Neural cell (in vitro differentiated cells): Measurements from ENCODE around the gene TMEM174. TPM values are rescaled to one million over a fixed set of nuclear protein-coding genes. Genes with fewer than 3 reads are reported as not detected.

ENCODE experiments used
- H2AFZ ChIP-seq: fragments of 200-600, 300-800 bp; sonication (generic), shearing (Covaris generic); 2 replicates; pipeline ENCODE4 v1.6.0; 2014; ENCODE audit warnings: low read depth, mild to moderate bottlenecking, antibody characterized with exemption, low read length, moderate library complexity
- H3F3A ChIP-seq: fragments of 200-600 bp; shearing (Covaris generic); 2 replicates; pipeline ENCODE4 v1.6.1; 2016; ENCODE audit warnings: mild to moderate bottlenecking, moderate library complexity, mixed read lengths, antibody characterized with exemption, low read length; ENCODE audit not compliant: insufficient read depth, poor library complexity, severe bottlenecking
- H3K27ac ChIP-seq: fragments of 200-600, 300-800 bp; sonication (generic), shearing (Covaris generic); 2 replicates; pipeline ENCODE4 v1.5.1; 2014; ENCODE audit warnings: mild to moderate bottlenecking, low read length, moderate library complexity
- H3K27me3 ChIP-seq: fragments of 300-800, 200-600 bp; sonication (generic), shearing (Covaris generic); 2 replicates; pipeline ENCODE4 v1.6.0; 2014; ENCODE audit warnings: mild to moderate bottlenecking, low read depth, low read length, moderate library complexity; ENCODE audit not compliant: insufficient read depth
- H3K36me3 ChIP-seq: fragments of 300-800, 200-600 bp; sonication (generic), shearing (Covaris generic); 2 replicates; pipeline ENCODE4 v1.5.1; 2014; ENCODE audit warnings: mild to moderate bottlenecking, antibody characterized with exemption, low read length, moderate library complexity; ENCODE audit not compliant: insufficient read depth
- H3K4me2 ChIP-seq: fragments of 300-800, 200-600 bp; sonication (generic), shearing (Covaris generic); 2 replicates; pipeline ENCODE4 v1.6.0; 2014; ENCODE audit warnings: mild to moderate bottlenecking, low read length
- H3K4me3 ChIP-seq: fragments of 300-800, 200-600 bp; sonication (generic), shearing (Covaris generic); 2 replicates; pipeline ENCODE4 v1.5.1; 2014; ENCODE audit warnings: mild to moderate bottlenecking, low read length, moderate library complexity
- H3K79me2 ChIP-seq: fragments of 200-600 bp; shearing (Covaris generic); replicated peaks from 2 replicates; pipeline ENCODE4 v1.6.0; 2014; ENCODE audit warnings: mild to moderate bottlenecking, low read length, moderate library complexity; ENCODE audit not compliant: insufficient read depth
- H3K9ac ChIP-seq: fragments of 300-800, 200-600 bp; sonication (generic), shearing (Covaris generic); 2 replicates; pipeline ENCODE4 v1.6.1; 2016; ENCODE audit warnings: mild to moderate bottlenecking, low read length, mixed read lengths
- H3K9me2 ChIP-seq: fragments of 200-600 bp; shearing (Covaris generic); 2 replicates; pipeline ENCODE4 v1.6.1; 2016; ENCODE audit warnings: mild to moderate bottlenecking, low read length, mixed read lengths; ENCODE audit not compliant: insufficient read depth
- H3K9me3 ChIP-seq: fragments of 200-600, 300-800 bp; sonication (generic), shearing (Covaris generic); 2 replicates; pipeline ENCODE4 v1.6.1; 2016; ENCODE audit warnings: mild to moderate bottlenecking, mixed run types, low read length, moderate library complexity, mixed read lengths
- H4K20me1 ChIP-seq: fragments of 200-600 bp; shearing (Covaris generic); 2 replicates; pipeline ENCODE4 v1.6.1; 2016; ENCODE audit warnings: mild to moderate bottlenecking, mixed run types; ENCODE audit not compliant: insufficient read depth
- EP300 ChIP-seq: fragments of 450-650 bp; conservative IDR thresholded peaks from 2 replicates; pipeline ENCODE4 v1.6.1; 2014; ENCODE audit warnings: antibody characterized with exemption, mild to moderate bottlenecking, moderate library complexity; ENCODE audit not compliant: poor library complexity, severe bottlenecking
- EZH2 ChIP-seq: fragments of 200-600, 300-800 bp; shearing (Covaris generic), sonication (generic); IDR thresholded peaks from 2 replicates; pipeline ENCODE4 v1.6.1; 2014; ENCODE audit warnings: antibody characterized with exemption, low read length, borderline replicate concordance, mild to moderate bottlenecking; ENCODE audit not compliant: insufficient read depth, poor library complexity, severe bottlenecking
- MXI1 ChIP-seq: fragments of 450-650 bp; conservative IDR thresholded peaks from 2 replicates; pipeline ENCODE4 v1.6.1; 2014; ENCODE audit warnings: antibody characterized with exemption, mild to moderate bottlenecking; ENCODE audit not compliant: poor library complexity, severe bottlenecking
- POLR2AphosphoS5 ChIP-seq: IDR thresholded peaks from 2 replicates; pipeline ENCODE4 v1.6.1; 2012
- RAD21 ChIP-seq: fragments of 450-650 bp; conservative IDR thresholded peaks from 2 replicates; pipeline ENCODE4 v1.6.1; 2014; ENCODE audit warnings: antibody characterized with exemption, mild to moderate bottlenecking, moderate library complexity
- SMC3 ChIP-seq: fragments of 450-650 bp; conservative IDR thresholded peaks from 2 replicates; pipeline ENCODE4 v1.6.1; 2014; ENCODE audit warnings: antibody characterized with exemption, mild to moderate bottlenecking, moderate library complexity; ENCODE audit not compliant: poor library complexity
- TAF1 ChIP-seq: IDR thresholded peaks from 2 replicates; pipeline ENCODE4 v1.6.1; 2012; ENCODE audit warnings: low read depth
- polyA plus RNA-seq: library from polyadenylated mRNA; depleted of rRNA; stranded (reverse); fragments of >200 nt; gene quantifications from 2 replicates; pipeline ENCODE4 v1.2.3, GENCODE V29; 2014
- TF ChIP-seq, protein P1 (sequence below): IDR thresholded peaks from 2 replicates; pipeline ENCODE4 v1.6.1; 2012; ENCODE audit warnings: borderline replicate concordance
- TF ChIP-seq, protein P2 (sequence below): fragments of 450-650 bp; IDR thresholded peaks from 2 replicates; pipeline ENCODE4 v1.5.1; 2014; ENCODE audit warnings: antibody characterized with exemption, mild to moderate bottlenecking, moderate library complexity; ENCODE audit not compliant: poor library complexity, severe bottlenecking

Gene TMEM174
- polyA plus RNA-seq, 1 donor from 2014 or later: not detected

DNA sequence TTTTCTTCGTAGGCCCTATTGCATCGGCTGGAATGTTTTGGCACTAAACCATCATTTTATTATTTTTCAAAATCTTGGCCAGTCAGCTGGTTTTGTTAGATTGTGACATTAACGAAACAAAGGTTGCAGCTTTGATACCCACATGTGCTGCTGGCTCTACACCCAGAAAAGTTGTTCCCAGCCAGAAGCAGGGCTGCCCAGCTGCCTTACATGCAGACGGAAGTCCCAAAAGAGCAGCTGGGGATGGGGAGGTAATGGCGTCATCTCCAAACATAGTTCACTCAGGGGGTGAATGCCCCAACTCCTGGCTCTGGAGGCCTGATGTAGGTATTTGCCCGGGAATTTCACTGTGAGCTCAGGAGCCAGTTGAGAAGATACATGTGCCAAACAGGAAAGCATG, 29.3 kb upstream of the TMEM174 start:
- TF ChIP-seq MXI1 (no peak), SMC3 (no peak), RAD21 (no peak), POLR2AphosphoS5 (no peak), EP300 (no peak), EZH2 (no peak), TAF1 (no peak)
- TF ChIP-seq, protein P1, sequence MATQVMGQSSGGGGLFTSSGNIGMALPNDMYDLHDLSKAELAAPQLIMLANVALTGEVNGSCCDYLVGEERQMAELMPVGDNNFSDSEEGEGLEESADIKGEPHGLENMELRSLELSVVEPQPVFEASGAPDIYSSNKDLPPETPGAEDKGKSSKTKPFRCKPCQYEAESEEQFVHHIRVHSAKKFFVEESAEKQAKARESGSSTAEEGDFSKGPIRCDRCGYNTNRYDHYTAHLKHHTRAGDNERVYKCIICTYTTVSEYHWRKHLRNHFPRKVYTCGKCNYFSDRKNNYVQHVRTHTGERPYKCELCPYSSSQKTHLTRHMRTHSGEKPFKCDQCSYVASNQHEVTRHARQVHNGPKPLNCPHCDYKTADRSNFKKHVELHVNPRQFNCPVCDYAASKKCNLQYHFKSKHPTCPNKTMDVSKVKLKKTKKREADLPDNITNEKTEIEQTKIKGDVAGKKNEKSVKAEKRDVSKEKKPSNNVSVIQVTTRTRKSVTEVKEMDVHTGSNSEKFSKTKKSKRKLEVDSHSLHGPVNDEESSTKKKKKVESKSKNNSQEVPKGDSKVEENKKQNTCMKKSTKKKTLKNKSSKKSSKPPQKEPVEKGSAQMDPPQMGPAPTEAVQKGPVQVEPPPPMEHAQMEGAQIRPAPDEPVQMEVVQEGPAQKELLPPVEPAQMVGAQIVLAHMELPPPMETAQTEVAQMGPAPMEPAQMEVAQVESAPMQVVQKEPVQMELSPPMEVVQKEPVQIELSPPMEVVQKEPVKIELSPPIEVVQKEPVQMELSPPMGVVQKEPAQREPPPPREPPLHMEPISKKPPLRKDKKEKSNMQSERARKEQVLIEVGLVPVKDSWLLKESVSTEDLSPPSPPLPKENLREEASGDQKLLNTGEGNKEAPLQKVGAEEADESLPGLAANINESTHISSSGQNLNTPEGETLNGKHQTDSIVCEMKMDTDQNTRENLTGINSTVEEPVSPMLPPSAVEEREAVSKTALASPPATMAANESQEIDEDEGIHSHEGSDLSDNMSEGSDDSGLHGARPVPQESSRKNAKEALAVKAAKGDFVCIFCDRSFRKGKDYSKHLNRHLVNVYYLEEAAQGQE: no peak
- TF ChIP-seq, protein P2, sequence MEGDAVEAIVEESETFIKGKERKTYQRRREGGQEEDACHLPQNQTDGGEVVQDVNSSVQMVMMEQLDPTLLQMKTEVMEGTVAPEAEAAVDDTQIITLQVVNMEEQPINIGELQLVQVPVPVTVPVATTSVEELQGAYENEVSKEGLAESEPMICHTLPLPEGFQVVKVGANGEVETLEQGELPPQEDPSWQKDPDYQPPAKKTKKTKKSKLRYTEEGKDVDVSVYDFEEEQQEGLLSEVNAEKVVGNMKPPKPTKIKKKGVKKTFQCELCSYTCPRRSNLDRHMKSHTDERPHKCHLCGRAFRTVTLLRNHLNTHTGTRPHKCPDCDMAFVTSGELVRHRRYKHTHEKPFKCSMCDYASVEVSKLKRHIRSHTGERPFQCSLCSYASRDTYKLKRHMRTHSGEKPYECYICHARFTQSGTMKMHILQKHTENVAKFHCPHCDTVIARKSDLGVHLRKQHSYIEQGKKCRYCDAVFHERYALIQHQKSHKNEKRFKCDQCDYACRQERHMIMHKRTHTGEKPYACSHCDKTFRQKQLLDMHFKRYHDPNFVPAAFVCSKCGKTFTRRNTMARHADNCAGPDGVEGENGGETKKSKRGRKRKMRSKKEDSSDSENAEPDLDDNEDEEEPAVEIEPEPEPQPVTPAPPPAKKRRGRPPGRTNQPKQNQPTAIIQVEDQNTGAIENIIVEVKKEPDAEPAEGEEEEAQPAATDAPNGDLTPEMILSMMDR: no peak
- Histone ChIP-seq H3K27me3 (no peaks in the 10 kb centered on the region), H3K79me2 (no peaks in the 10 kb centered on the region), H4K20me1 (no peaks in the 10 kb centered on the region), H3K9me3 (no peaks in the 10 kb centered on the region), H3K4me3 (no peak overlapping the region), H3K27ac (no peak overlapping the region), H2AFZ (no peak overlapping the region), H3K36me3 (no peaks in the 10 kb centered on the region), H3K9me2 (no peaks in the 10 kb centered on the region), H3F3A (no peaks in the 10 kb centered on the region), H3K9ac (no peak overlapping the region), H3K4me2 (no peak overlapping the region)

DNA sequence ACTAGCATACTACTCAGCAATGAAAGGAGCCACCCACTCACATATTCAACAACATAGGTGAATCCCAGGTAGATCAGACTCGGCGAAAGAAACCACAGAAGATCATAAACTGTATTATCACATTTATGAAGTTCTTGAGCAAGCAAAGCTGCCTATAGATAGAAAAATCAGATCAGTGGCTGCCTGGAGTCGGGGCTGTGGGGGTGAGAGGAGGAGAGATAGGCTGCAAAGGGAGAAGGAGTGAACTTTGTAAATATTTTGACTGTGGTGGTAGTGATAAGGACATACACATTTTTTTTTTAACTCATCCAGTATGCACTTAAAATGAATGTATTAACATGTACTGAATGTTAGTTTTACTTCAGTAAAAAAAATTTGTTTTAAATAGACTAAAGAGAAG, 23.5 kb upstream of the TMEM174 start:
- H3K79me2 ChIP-seq: no peaks in the 10 kb centered on the region
- H3K9ac ChIP-seq: no peak overlapping the region
- no peak overlapping the region for H3K27ac ChIP-seq
- H3K27me3 ChIP-seq: no peaks in the 10 kb centered on the region
- H3F3A ChIP-seq: no peaks in the 10 kb centered on the region
- no peak overlapping the region for H3K4me2 ChIP-seq
- H2AFZ ChIP-seq: no peak overlapping the region
- TF ChIP-seq, protein P2: no peak
- TF ChIP-seq SMC3 (no peak), EP300 (no peak), RAD21 (no peak), TAF1 (no peak), POLR2AphosphoS5 (no peak), EZH2 (no peak), MXI1 (no peak)
- TF ChIP-seq, protein P1: no peak
- no peak overlapping the region for H3K4me3 ChIP-seq
- no peaks in the 10 kb centered on the region for H3K36me3 ChIP-seq
- H3K9me3 ChIP-seq: no peaks in the 10 kb centered on the region
- H3K9me2 ChIP-seq: no peaks in the 10 kb centered on the region
- H4K20me1 ChIP-seq: no peaks in the 10 kb centered on the region
